Mesenchymal stem cell (in vitro differentiated cells and primary cell): Measurements from ENCODE around the gene RSL1D1. TPM values are rescaled to one million over a fixed set of nuclear protein-coding genes. Genes with fewer than 3 reads are reported as not detected.

Source experiments
- DNase-seq: peaks from one replicate; pipeline ENCODE4 v3.0.0-alpha.2; 2013
- H2AFZ ChIP-seq: one replicate; pipeline ENCODE4 v1.6.1; 2013; ENCODE audit warnings: low read depth, mild to moderate bottlenecking, control low read depth, inconsistent platforms, low read length, moderate library complexity
- H2AK5ac ChIP-seq: 2 replicates; pipeline ENCODE4 v1.6.1; 2013; ENCODE audit warnings: low read length, moderate library complexity, mild to moderate bottlenecking, inconsistent platforms; ENCODE audit not compliant: severe bottlenecking
- H2BK120ac ChIP-seq: one replicate; pipeline ENCODE4 v1.6.1; 2013; ENCODE audit warnings: low read depth, mild to moderate bottlenecking, inconsistent platforms, low read length, moderate library complexity
- H2BK12ac ChIP-seq, 2 experiments: one replicate each; pipeline ENCODE4 v1.6.1; 2013; ENCODE audit warnings: inconsistent platforms in 2 of 2, low read length in 2 of 2, mild to moderate bottlenecking in 2 of 2, moderate library complexity in 2 of 2, control low read depth in 1 of 2
- H2BK15ac ChIP-seq: one replicate; pipeline ENCODE4 v1.6.1; 2013; ENCODE audit warnings: mild to moderate bottlenecking, low read depth, inconsistent platforms; ENCODE audit not compliant: poor library complexity, severe bottlenecking
- H2BK5ac ChIP-seq: 2 replicates; pipeline ENCODE4 v1.6.1; 2013; ENCODE audit warnings: low read depth, mild to moderate bottlenecking, low read length, control low read depth, inconsistent platforms; ENCODE audit not compliant: poor library complexity, severe bottlenecking
- H3K14ac ChIP-seq, 2 experiments: one replicate each; pipeline ENCODE4 v1.6.1; 2013; ENCODE audit warnings: inconsistent platforms in 2 of 2, low read length in 2 of 2, control low read depth in 1 of 2, mild to moderate bottlenecking in 1 of 2, moderate library complexity in 1 of 2
- H3K18ac ChIP-seq, 2 experiments: one replicate each; pipeline ENCODE4 v1.6.1; 2013; ENCODE audit warnings: inconsistent platforms in 2 of 2, low read length in 2 of 2, control low read depth in 1 of 2, low read depth in 1 of 2, mild to moderate bottlenecking in 1 of 2
- H3K23ac ChIP-seq, 2 experiments: one replicate each; pipeline ENCODE4 v1.6.1; 2013; ENCODE audit warnings: inconsistent platforms in 2 of 2, low read length in 2 of 2, mild to moderate bottlenecking in 2 of 2, moderate library complexity in 2 of 2, control low read depth in 1 of 2
- H3K27ac ChIP-seq: 2 replicates; pipeline ENCODE4 v1.5.1; 2013; ENCODE audit warnings: mild to moderate bottlenecking, moderate library complexity, low read length, control low read depth, inconsistent platforms; ENCODE audit not compliant: poor library complexity, severe bottlenecking
- H3K27me3 ChIP-seq, 2 experiments: 2 replicates each; pipeline versions ENCODE4 v1.6.1 to v1.7.0; 2013; ENCODE audit warnings: low read length in 2 of 2, mild to moderate bottlenecking in 2 of 2, moderate library complexity in 2 of 2, control low read depth in 1 of 2, inconsistent platforms in 1 of 2; ENCODE audit not compliant: control insufficient read depth in 1 of 2, insufficient read depth in 1 of 2
- H3K36me3 ChIP-seq, 2 experiments: 2 replicates each; pipeline versions ENCODE4 v1.6.1 to v1.7.0; 2013; ENCODE audit warnings: low read length in 2 of 2, control low read depth in 1 of 2, inconsistent platforms in 1 of 2, low read depth in 1 of 2, mild to moderate bottlenecking in 1 of 2; ENCODE audit not compliant: insufficient read depth in 2 of 2, control insufficient read depth in 1 of 2
- H3K4ac ChIP-seq, 2 experiments: one replicate each; pipeline ENCODE4 v1.6.1; 2013; ENCODE audit warnings: inconsistent platforms in 2 of 2, low read length in 2 of 2, mild to moderate bottlenecking in 2 of 2, moderate library complexity in 2 of 2, control low read depth in 1 of 2, low read depth in 1 of 2
- H3K4me1 ChIP-seq: 2 replicates; pipeline ENCODE4 v1.6.1; 2013; ENCODE audit warnings: low read depth, low read length, control low read depth; ENCODE audit not compliant: control insufficient read depth, insufficient read depth
- H3K4me2 ChIP-seq: 2 replicates; pipeline ENCODE4 v1.6.1; 2013; ENCODE audit warnings: low read length, mild to moderate bottlenecking, inconsistent platforms; ENCODE audit not compliant: poor library complexity, severe bottlenecking
- H3K4me3 ChIP-seq, 2 experiments: 2 replicates each; pipeline versions ENCODE4 v1.5.1 to v1.7.0; 2013; ENCODE audit warnings: low read length in 2 of 2, mild to moderate bottlenecking in 2 of 2, control low read depth in 1 of 2, low read depth in 1 of 2; ENCODE audit not compliant: insufficient read depth in 1 of 2
- H3K79me1 ChIP-seq: replicated peaks from 2 replicates; pipeline ENCODE4 v1.6.1; 2013; ENCODE audit warnings: mild to moderate bottlenecking, control low read depth, low read length, inconsistent platforms; ENCODE audit not compliant: poor library complexity, severe bottlenecking
- H3K9ac ChIP-seq: 2 replicates; pipeline ENCODE4 v1.7.0; 2013; ENCODE audit warnings: mild to moderate bottlenecking, low read length, moderate library complexity
- H3K9me3 ChIP-seq: 2 replicates; pipeline ENCODE4 v1.7.0; 2013; ENCODE audit warnings: mild to moderate bottlenecking, low read length; ENCODE audit not compliant: control insufficient read depth
- H4K8ac ChIP-seq: one replicate; pipeline ENCODE4 v1.6.1; 2013; ENCODE audit warnings: inconsistent platforms, mild to moderate bottlenecking, low read length, moderate library complexity
- H4K91ac ChIP-seq: one replicate; pipeline ENCODE4 v1.6.1; 2013; ENCODE audit warnings: mild to moderate bottlenecking, low read length, inconsistent platforms
- WGBS: methylation state at CpG from one replicate; pipeline ENCODE4 v1.1.7; 2013; ENCODE audit warnings: mixed read lengths; 5-methylcytosine and 5-hydroxymethylcytosine counted together
- polyA plus RNA-seq, 2 experiments: library from polyadenylated mRNA; stranded (reverse); fragments of 200-250 nt; gene quantifications; one replicate each; pipeline ENCODE4 v1.2.3, GENCODE V29; 2013

RSL1D1 gene
- polyA plus RNA-seq (2013, experiment 1 of 2) = 167 TPM
- polyA plus RNA-seq (2013, experiment 2 of 2) = 167 TPM

DNA sequence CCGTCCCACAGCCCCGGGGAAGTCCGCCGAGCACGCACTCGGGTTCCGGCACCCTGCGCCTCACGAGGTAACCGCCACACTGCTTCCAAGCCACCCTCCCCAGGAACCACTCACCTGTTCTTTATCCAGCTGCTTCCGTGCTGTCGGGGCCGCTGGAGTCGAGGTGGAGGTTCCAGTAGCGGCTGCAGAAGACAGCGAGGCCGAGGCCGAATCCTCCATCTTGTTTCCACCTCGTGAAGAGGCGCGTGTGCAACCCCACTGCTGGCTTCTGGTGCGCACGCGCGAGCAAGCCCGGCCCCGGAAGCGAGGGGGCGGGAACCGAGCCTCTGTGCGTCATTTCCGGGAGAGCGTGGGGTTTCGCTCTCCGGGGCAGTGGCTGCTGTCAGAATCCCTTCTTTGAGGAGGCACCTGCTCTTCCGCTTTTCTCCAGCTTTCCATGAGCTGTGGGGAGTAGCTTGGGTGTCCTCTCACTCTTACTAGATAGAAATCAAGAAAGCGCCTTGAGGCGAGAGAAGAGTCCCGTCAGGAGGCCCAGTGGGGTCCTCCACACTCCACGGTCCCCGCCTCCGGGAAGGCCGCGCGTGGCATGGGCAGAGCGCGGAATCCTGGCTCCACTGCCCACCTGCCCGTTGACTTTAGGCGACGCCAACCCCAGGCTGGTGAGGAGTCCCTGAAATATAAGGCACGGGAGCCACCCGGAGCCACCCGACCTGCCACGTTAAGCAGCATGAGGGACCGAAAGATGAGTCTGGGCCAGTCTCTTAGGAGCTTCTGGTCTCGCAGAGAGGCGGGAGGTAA, at the start of gene RSL1D1:
TSS of gene RSL1D1 (minus strand) at position 249 of the 798 bp plus-strand sequence. CDS start at position 219, 30 bp downstream.
- peak; percentile 94 for DNase-seq
- Histone ChIP-seq H3K4me3 (peak within 1 kb of the TSS; percentile 92 to 94), H3K36me3 (peaks cover 19 to 34% of the 10 kb centered on the region in 2 experiments), H3K9ac (peak within 1 kb of the TSS; percentile 98), H3K27me3 (no peaks in the 10 kb centered on the region), H2BK12ac (peak within 1 kb of the TSS in 1 of 2 experiments; percentile 15), H3K23ac (no peak within 1 kb of the TSS), H4K91ac (peak within 1 kb of the TSS; percentile 15), H2BK120ac (no peak within 1 kb of the TSS), H3K27ac (peak within 1 kb of the TSS; percentile 64), H3K18ac (peak within 1 kb of the TSS; percentile 54 to 80), H3K4me2 (peak within 1 kb of the TSS; percentile 77), H3K4me1 (peaks cover 17% of the 10 kb centered on the region), H3K4ac (peak within 1 kb of the TSS; percentile 35 to 82), H2AFZ (peak within 1 kb of the TSS; percentile 57), H3K9me3 (no peaks in the 10 kb centered on the region), H3K14ac (peak within 1 kb of the TSS in 1 of 2 experiments; percentile 41), H3K79me1 (peaks cover 13% of the 10 kb centered on the region), H2AK5ac (peak within 1 kb of the TSS; percentile 75), H4K8ac (peak within 1 kb of the TSS; percentile 33), H2BK5ac (no peak within 1 kb of the TSS), H2BK15ac (peak within 1 kb of the TSS; percentile 8)
- WGBS = 2% methylated on average over 54 of the region's 57 CpGs

- Histone ChIP-seq H3K4me3 (no peak overlapping the region), H4K8ac (no peak overlapping the region), H3K36me3 (peaks cover 4 to 24% of the 10 kb centered on the region in 2 experiments), H3K79me1 (peaks cover 4% of the 10 kb centered on the region), H3K4me2 (no peak overlapping the region), H2BK15ac (no peak overlapping the region), H3K23ac (no peak overlapping the region), H4K91ac (no peak overlapping the region), H3K9ac (no peak overlapping the region), H2BK12ac (no peak overlapping the region), H2AK5ac (no peak overlapping the region), H3K27ac (no peak overlapping the region), H3K14ac (no peak overlapping the region), H2AFZ (no peak overlapping the region), H2BK5ac (no peak overlapping the region), H3K4me1 (peaks cover 5% of the 10 kb centered on the region), H3K9me3 (no peaks in the 10 kb centered on the region), H2BK120ac (no peak overlapping the region), H3K18ac (no peak overlapping the region), H3K27me3 (no peaks in the 10 kb centered on the region), H3K4ac (no peak overlapping the region)
- WGBS = 100% methylated on average over 2 of the region's 3 CpGs
- no peak for DNase-seq
These were observed 49.7 kb upstream of the RSL1D1 start for GRCh38 chr16:11901091-11901490.

- H4K8ac ChIP-seq = no peak overlapping the region
- 98% methylated on average over 3 of the region's 5 CpGs for WGBS
These were observed 45.3 kb upstream of the RSL1D1 start for GRCh38 chr16:11896486-11897176.

DNA sequence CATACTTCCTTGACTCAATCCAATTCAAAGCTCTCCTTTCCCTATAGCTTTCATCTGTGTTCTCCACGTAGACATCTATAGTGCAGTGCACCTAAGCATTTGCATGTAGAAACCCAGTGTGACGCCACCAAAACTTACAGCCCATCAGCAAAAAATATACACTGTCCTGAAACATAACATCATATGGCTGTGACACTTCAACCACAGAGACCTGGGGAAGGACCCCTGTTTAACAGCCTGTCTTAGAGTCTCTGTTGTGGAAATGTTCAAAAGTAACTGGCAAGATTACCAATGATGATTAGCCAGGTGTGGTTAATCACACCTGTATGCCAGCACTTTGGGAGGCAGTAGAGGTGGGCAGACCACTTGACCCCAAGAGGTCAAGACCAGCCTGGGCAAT, 42.2 kb upstream of the RSL1D1 start:
- Histone ChIP-seq H3K4me3 (no peak overlapping the region), H3K79me1 (peaks cover 7% of the 10 kb centered on the region), H2BK15ac (no peak overlapping the region), H2BK5ac (no peak overlapping the region), H3K4me1 (peaks cover 1% of the 10 kb centered on the region), H2BK120ac (no peak overlapping the region), H3K23ac (no peak overlapping the region), H4K8ac (no peak overlapping the region), H3K27ac (no peak overlapping the region), H2AK5ac (no peak overlapping the region), H3K27me3 (no peaks in the 10 kb centered on the region), H3K36me3 (peaks cover 25 to 63% of the 10 kb centered on the region in 2 experiments), H3K4ac (no peak overlapping the region), H3K14ac (no peak overlapping the region), H2BK12ac (no peak overlapping the region), H3K9me3 (no peaks in the 10 kb centered on the region), H3K9ac (no peak overlapping the region), H2AFZ (no peak overlapping the region), H3K4me2 (no peak overlapping the region), H4K91ac (no peak overlapping the region), H3K18ac (no peak overlapping the region)
- DNase-seq = no peak
- WGBS = 90% methylated on average over 2 of the region's 2 CpGs

More at GRCh38 chr16:11896486-11897176, 45.3 kb upstream of the RSL1D1 start:
- peaks cover 11% of the 10 kb centered on the region for H3K79me1 ChIP-seq
- peaks cover 18 to 46% of the 10 kb centered on the region in 2 experiments for H3K36me3 ChIP-seq
- H3K23ac ChIP-seq = no peak overlapping the region
- no peak overlapping the region for H3K18ac ChIP-seq
- H3K4me2 ChIP-seq = no peak overlapping the region
- no peak overlapping the region for H2BK120ac ChIP-seq
- H2AFZ ChIP-seq = no peak overlapping the region
- H2BK12ac ChIP-seq = no peak overlapping the region
- H3K4me1 ChIP-seq = peaks cover 3% of the 10 kb centered on the region
- no peak overlapping the region for H2BK15ac ChIP-seq
- H3K4me3 ChIP-seq = no peak overlapping the region
- H3K14ac ChIP-seq = no peak overlapping the region
- peak; percentile 74 for DNase-seq
- no peak overlapping the region for H3K4ac ChIP-seq
- H3K27ac ChIP-seq = peak overlapping the region; percentile 10
- no peaks in the 10 kb centered on the region for H3K9me3 ChIP-seq
- H2BK5ac ChIP-seq = no peak overlapping the region
- H3K27me3 ChIP-seq = no peaks in the 10 kb centered on the region
- H3K9ac ChIP-seq = peak overlapping the region; percentile 51
- no peak overlapping the region for H4K91ac ChIP-seq
- no peak overlapping the region for H2AK5ac ChIP-seq
